Right hindlimb (tissue), 1 donor: ENCODE data around the gene HLA-A.
A peak's percentile ranks its signal among the peaks of the same experiment; 100 is the strongest.

ENCODE experiments used
- DNase-seq: peaks from one replicate; pipeline ENCODE4 v3.0.0-alpha.2; 2018

The HLA-A gene

DNA sequence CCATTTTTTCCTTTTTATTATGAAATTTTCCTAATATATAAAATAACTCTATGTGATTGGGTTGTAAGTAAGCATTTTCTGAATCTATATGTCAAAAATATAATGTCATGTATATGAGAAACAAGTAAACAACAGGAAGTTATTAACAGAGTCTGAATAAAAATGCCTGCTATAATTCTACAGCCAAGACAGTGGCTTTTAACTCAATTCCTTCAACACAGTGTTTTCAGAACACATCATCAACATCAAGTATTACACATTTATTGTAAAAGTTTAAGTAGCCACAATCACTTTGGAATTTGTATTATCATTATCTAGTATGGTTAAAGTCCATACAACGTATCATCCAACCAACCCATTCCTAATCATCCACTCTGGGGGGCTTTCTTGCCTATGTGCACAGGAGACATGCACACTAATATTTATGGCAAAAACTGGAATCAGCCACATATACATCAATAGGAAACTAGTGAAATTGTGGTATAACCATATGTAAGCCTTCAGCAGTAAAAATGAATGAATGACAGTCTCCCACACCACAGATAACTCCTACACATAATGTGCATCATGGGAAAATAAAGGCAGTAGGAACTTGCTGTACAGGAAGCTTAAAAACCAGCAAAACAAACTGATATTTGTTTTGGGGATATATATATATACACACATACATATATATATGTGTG, 6.9 kb upstream of the HLA-A start:
- DNase-seq: no peak

DNA sequence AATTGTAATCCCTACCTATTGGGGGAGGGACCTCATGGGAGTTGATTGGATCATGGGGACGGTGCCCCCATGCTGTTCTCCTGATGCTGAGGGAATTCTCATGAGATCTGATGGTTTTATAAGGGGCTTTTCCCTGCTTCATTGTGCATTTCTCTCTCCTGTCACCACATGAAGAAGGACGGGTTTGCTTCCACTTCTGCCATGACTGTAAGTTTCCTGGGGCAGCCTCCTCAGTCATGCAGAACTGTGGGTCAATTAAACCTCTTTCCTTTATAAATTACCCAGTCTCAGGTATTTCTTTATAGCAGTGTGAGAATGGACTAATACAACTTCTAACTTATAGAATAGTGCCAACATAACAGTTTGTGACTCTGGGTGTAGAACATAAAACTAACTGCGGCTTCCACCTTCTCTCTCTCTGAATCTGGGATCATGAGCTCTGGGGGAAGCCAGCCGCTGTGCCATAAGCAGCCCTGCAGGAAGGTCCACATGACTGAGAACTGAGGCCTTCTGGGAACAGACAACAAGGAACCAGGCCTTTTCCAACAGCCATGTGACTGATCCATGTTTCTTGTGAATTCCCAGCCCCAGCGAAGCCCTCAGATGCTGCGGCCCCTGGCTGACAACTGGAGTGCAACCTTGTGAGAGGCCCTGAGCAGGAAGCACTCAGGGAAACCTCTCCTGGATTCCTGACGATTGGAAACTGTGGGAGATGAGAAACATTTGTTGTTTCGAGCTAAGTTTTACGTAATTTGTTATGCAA, 3.4 kb upstream of the HLA-A start:
- DNase-seq: no peak

GRCh38 chr6:29941016-29941415, 1.3 kb upstream of the HLA-A start:
- DNase-seq: no peak

GRCh38 chr6:29941471-29941870, 861 bp upstream of the HLA-A start:
- no peak for DNase-seq

DNA sequence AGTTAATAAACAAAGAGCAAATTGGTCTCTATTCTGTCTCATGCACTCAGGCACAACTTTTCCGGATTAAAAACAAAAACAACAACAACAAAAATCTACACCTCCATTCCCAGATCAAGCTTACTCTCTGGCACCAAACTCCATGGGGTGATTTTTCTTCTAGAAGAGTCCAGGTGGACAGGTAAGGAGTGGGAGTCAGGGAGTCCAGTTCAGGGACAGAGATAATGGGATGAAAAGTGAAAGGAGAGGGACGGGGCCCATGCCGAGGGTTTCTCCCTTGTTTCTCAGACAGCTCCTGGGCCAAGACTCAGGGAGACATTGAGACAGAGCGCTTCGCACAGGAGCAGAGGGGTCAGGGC, 437 bp upstream of the HLA-A start:
- no peak for DNase-seq

DNA sequence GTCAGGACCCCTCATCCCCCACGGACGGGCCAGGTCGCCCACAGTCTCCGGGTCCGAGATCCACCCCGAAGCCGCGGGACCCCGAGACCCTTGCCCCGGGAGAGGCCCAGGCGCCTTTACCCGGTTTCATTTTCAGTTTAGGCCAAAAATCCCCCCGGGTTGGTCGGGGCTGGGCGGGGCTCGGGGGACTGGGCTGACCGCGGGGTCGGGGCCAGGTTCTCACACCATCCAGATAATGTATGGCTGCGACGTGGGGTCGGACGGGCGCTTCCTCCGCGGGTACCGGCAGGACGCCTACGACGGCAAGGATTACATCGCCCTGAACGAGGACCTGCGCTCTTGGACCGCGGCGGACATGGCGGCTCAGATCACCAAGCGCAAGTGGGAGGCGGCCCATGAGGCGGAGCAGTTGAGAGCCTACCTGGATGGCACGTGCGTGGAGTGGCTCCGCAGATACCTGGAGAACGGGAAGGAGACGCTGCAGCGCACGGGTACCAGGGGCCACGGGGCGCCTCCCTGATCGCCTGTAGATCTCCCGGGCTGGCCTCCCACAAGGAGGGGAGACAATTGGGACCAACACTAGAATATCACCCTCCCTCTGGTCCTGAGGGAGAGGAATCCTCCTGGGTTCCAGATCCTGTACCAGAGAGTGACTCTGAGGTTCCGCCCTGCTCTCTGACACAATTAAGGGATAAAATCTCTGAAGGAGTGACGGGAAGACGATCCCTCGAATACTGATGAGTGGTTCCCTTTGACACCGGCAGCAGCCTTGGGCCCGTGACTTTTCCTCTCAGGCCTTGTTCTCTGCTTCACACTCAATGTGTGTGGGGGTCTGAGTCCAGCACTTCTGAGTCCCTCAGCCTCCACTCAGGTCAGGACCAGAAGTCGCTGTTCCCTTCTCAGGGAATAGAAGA, 978 bp downstream of the HLA-A start:
- DNase-seq: peak; percentile 39

DNA sequence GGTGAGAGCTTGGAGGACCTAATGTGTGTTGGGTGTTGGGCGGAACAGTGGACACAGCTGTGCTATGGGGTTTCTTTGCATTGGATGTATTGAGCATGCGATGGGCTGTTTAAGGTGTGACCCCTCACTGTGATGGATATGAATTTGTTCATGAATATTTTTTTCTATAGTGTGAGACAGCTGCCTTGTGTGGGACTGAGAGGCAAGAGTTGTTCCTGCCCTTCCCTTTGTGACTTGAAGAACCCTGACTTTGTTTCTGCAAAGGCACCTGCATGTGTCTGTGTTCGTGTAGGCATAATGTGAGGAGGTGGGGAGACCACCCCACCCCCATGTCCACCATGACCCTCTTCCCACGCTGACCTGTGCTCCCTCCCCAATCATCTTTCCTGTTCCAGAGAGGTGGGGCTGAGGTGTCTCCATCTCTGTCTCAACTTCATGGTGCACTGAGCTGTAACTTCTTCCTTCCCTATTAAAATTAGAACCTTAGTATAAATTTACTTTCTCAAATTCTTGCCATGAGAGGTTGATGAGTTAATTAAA, 3.0 kb downstream of the HLA-A start:
- DNase-seq: no peak

DNA sequence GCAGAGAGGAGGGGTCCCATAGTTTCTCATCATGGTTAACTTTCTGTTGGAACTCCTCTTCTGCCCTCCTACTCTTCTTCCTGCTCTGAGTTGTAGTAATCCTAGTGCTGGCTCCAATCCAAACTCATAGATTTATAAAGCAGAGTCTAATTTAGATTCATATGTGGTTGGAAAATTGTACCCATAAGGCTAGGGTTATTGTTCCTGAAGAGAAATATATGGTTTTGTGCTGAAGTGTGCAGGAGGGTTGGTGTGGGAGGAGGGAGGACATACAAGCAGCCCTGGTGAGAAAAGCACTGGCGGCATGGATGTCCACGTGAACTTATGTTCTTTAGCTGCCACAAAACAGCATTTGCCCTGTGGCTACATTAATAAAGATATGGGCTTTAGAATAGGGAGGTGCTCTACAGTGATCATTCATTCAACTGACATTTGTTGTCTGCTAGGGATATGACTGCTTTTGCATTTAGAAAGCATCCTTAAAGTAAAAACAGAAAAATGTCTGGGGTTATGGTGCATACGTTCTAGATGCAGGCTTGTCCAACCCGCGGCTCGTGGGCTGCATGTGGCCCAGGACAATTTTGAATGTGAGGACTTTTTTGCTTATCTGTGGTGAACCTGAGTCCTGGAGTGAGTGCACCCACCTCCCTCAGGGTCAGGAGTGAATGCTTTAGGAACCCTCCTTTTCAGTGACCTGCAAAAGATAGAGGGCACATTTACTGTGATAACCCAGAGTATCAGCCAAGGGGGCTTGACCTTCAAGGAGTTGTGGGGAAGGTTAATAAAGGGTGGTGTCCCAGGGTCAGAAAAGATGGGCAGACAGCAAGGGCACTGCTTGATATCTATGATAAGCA, 4.1 kb downstream of the HLA-A start:
- DNase-seq: no peak

DNA sequence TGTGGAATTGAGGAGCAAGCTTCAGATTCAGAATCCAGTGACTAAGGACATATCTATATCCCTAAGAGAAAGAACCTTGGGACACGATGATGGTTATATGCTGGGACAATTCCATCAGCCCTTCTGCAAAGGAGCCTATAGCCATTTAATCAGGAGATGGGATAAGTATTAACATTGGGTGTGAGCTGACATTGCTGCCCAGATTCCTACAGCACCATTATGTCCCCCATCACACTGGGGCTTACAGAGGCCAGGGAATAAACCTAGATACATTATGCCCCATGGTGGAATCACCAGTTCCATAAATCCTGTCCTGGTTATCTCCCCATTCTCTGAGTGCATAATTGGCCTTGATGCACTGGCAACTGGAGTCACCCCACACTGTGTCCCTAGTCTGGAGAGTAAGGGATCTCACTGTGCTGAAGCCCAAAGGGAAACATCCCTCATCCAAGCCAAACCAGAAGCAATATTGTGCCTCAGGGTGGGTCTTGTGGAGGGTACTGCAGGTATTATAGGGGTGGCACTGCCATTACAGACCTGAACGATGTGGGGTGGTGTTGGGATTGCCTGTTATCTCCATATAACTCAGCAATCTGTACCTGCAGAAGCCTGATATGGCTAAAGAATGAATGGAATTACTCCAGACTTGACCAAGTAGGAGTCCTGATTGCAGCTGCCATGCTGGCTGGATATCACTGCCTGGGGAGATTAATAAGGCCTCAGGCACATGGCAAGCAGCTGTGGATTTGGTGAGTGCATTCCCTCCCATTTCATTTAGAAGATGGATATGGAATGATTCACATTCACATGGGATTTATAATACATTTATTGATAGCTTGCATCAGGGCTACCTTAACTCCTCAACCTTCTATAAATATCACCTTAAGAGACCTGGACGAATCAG, 5.0 kb downstream of the HLA-A start:
- no peak for DNase-seq

GRCh38 chr6:29948277-29948676, 5.9 kb downstream of the HLA-A start:
- DNase-seq: no peak

DNA sequence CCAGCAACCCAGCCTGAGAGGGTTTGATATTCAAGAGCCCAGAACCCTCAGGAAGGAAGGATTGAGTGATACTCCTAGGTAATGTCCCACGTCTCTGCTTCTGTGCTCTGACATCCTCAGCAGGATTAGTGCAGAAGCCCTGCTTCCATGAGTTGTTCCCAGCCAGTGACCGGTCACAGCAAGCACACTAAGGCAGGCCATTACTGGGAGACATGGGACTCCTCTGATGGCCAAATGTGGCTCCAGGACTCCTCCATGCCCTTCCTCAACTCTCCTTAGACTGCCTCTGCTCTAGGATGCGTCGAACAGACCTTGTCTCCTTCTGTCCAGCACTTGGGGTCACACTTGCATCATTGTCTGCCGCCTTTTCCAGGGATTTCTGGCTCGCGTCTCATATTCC, 7.6 kb downstream of the HLA-A start:
- no peak for DNase-seq

- no peak for DNase-seq
Observed at GRCh38 chr6:29951882-29952281, 9.6 kb downstream of the HLA-A start.

DNA sequence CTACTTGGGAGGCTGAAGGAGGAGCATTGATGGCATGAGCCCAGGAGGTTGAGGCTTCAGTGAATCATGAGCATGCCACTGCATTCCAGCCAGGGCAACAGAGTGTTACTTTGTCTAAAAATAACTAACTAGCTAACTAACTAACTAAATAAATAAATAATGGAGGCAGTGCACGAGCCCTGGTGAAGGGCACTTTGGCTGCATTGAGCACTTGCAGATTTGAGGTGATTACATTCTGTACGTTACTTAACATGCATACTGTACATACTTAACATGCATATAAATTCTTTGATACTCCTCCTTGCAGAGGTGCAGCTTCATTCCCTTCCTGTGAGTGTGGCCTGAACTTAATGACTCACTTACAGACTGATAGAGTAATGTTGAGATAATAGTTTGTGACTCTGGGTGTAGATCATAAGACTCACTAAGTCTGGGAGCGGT, 10.7 kb downstream of the HLA-A start:
- DNase-seq: no peak

DNA sequence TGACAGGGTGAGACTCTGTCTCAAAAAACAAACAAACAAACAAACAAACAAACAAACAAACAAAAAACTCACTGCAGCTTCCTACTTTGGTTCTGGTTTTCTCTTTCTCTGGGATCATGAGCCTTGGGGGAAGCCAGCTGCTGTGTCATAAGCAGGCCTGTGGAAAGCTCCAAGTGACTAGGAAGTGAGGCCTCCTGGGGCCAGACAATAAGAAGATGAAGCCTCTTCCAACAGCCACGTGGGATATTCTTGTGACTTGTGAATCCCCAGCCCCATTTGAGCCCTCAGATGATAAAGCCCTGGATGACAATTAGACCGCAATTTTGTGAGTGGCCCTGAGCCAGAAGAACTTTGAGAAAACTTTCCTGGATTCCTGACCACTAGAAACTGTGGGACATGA, 11.4 kb downstream of the HLA-A start:
- DNase-seq: no peak

GRCh38 chr6:29954272-29954671, 11.9 kb downstream of the HLA-A start:
- DNase-seq: no peak

DNA sequence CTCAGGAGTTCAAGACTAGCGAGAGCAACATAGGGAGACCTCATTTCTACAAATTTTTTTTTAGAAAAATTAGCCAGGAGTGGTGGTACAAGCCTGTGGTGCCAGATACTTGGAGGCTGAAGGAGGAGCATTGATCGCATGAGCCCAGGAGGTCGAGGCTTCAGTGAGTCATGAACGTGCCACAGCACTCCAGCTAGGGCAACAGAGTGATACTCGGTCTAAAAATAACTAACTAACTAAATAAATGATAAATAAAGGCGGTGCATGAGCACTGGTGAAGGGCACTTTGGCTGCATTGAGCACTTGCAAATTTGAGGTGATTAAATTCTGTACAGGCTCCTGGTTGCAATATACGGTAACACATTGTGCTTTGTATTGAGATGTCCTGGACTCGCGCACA, 13.5 kb downstream of the HLA-A start:
- DNase-seq: no peak

GRCh38 chr6:29956518-29956917, 14.2 kb downstream of the HLA-A start:
- DNase-seq: no peak

GRCh38 chr6:29958046-29958445, 15.7 kb downstream of the HLA-A start:
- no peak for DNase-seq

DNA sequence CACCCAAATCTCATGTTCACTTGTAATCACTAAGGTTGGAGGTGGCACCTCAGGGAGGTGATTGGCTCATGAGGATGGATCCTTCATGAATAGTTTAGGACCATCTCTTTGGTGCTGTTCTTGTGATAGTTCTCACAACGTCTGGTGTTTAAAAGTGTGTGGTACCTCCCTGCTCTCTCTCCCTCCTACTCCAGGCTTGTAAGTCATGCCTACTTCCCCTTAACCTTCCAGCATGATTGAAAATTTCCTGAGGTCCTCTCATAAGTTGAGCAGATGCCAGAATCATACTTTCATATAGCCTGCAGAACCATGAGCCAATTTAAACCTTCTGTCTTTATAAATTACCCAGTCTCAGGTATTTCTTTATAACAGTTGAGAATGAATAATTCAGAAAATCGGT, 16.6 kb downstream of the HLA-A start:
- DNase-seq: no peak

DNA sequence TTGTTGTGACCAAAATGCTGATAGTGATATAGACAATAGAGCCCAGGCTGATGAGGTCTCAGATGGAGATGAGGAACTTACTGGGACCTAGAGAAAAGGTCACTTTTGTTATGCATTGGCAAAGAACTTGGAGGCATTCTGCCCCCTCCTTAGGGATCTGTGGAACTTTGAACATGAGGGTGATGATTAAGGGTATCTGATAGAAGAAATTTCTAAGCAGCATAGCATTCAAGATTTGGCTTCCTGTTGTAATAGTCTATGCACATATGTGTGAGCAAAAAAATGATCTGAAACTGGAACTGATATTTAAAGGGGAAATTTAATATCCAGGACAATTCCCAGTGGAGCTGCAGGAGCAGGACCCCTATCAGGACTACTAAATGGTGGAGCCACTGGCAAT, 17.1 kb downstream of the HLA-A start:
- DNase-seq: no peak

GRCh38 chr6:29961966-29962365, 19.6 kb downstream of the HLA-A start:
- DNase-seq: no peak
